Measurements from ENCODE around the gene RSAD1. TPM values are rescaled to one million over a fixed set of nuclear protein-coding genes. Genes with fewer than 3 reads are reported as not detected.

The RSAD1 gene
- 40.1 to 40.8 TPM (median 40.7 TPM) in 3 replicates for total RNA-seq

GRCh38 chr17:50478391-50479381 lies at the start of gene RSAD1:
Gene RSAD1, plus strand, starts transcription at chr17:50478860. Its CDS starts 25 bp downstream, at chr17:50478885.
- TF ChIP-seq CTCF (IDR thresholded peaks at IDR 0.05; ENCODE audit: unreplicated experiment): peak; percentile 76
- Mint-ChIP-seq H3K4me1 (peaks cover 12% of the 10 kb centered on the region), H3K36me3 (peaks cover 11% of the 10 kb centered on the region), H3K27ac (peak within 1 kb of the TSS; percentile 92), H3K4me3 (peak within 1 kb of the TSS; percentile 81), H3K27me3 (ENCODE audit: low read depth) (no peaks in the 10 kb centered on the region), H3K9me3 (no peaks in the 10 kb centered on the region)
- DNase-seq (ENCODE audit: low spot score in 2 of 2, unreplicated experiment in 2 of 2): peak; percentile 81 to 87

- peaks cover 2% of the 10 kb centered on the region for H3K36me3 Mint-ChIP-seq
- H3K4me3 Mint-ChIP-seq: peak overlapping the region; percentile 2
- H3K27me3 Mint-ChIP-seq (ENCODE audit: low read depth): no peaks in the 10 kb centered on the region
- no peak for TF ChIP-seq CTCF (IDR thresholded peaks at IDR 0.05; ENCODE audit: unreplicated experiment)
- peak overlapping the region; percentile 97 for H3K27ac Mint-ChIP-seq
- peaks cover 54% of the 10 kb centered on the region for H3K4me1 Mint-ChIP-seq
- H3K9me3 Mint-ChIP-seq: no peaks in the 10 kb centered on the region
- no peak for DNase-seq (ENCODE audit: low spot score in 2 of 2, unreplicated experiment in 2 of 2)
Observed at GRCh38 chr17:50429793-50430192, 48.9 kb upstream of the RSAD1 start.

- Mint-ChIP-seq H3K4me3 (no peak overlapping the region), H3K36me3 (peaks cover 2% of the 10 kb centered on the region), H3K27me3 (ENCODE audit: low read depth) (no peaks in the 10 kb centered on the region), H3K27ac (peak overlapping the region; percentile 37), H3K9me3 (no peaks in the 10 kb centered on the region), H3K4me1 (peaks cover 45% of the 10 kb centered on the region)
- no peak for DNase-seq (ENCODE audit: low spot score in 2 of 2, unreplicated experiment in 2 of 2)
- no peak for TF ChIP-seq CTCF (IDR thresholded peaks at IDR 0.05; ENCODE audit: unreplicated experiment)
Observed at GRCh38 chr17:50430821-50431618, 47.6 kb upstream of the RSAD1 start.

GRCh38 chr17:50432125-50432762 lies 46.4 kb upstream of the RSAD1 start:
- H3K4me3 Mint-ChIP-seq: no peak overlapping the region
- peaks cover 37% of the 10 kb centered on the region for H3K4me1 Mint-ChIP-seq
- no peaks in the 10 kb centered on the region for H3K9me3 Mint-ChIP-seq
- TF ChIP-seq CTCF (IDR thresholded peaks at IDR 0.05; ENCODE audit: unreplicated experiment): no peak
- no peak for DNase-seq (ENCODE audit: low spot score in 2 of 2, unreplicated experiment in 2 of 2)
- peaks cover 2% of the 10 kb centered on the region for H3K36me3 Mint-ChIP-seq
- H3K27me3 Mint-ChIP-seq (ENCODE audit: low read depth): no peaks in the 10 kb centered on the region
- H3K27ac Mint-ChIP-seq: no peak overlapping the region

GRCh38 chr17:50437409-50437808 lies 41.3 kb upstream of the RSAD1 start:
- H3K27me3 Mint-ChIP-seq (ENCODE audit: low read depth): no peaks in the 10 kb centered on the region
- H3K36me3 Mint-ChIP-seq: peaks cover 10% of the 10 kb centered on the region
- no peak for DNase-seq (ENCODE audit: low spot score in 2 of 2, unreplicated experiment in 2 of 2)
- H3K4me1 Mint-ChIP-seq: peaks cover 8% of the 10 kb centered on the region
- no peak overlapping the region for H3K4me3 Mint-ChIP-seq
- no peak for TF ChIP-seq CTCF (IDR thresholded peaks at IDR 0.05; ENCODE audit: unreplicated experiment)
- H3K27ac Mint-ChIP-seq: no peak overlapping the region
- H3K9me3 Mint-ChIP-seq: no peaks in the 10 kb centered on the region

Data from mesothelial cell of epicardium (in vitro differentiated cells).